GM12872 (cell line): ENCODE results near the gene HEG1.

ENCODE experiments used
- TF ChIP-seq, protein P1 (sequence below): IDR thresholded peaks from 3 replicates; pipeline ENCODE4 v1.5.1; 2011; ENCODE audit warnings: low read depth, mild to moderate bottlenecking, low read length, moderate library complexity; ENCODE audit not compliant: insufficient read depth

HEG1 gene

GRCh38 chr3:125032100-125032643, 23.6 kb downstream of the HEG1 start:
- TF ChIP-seq, protein P1, sequence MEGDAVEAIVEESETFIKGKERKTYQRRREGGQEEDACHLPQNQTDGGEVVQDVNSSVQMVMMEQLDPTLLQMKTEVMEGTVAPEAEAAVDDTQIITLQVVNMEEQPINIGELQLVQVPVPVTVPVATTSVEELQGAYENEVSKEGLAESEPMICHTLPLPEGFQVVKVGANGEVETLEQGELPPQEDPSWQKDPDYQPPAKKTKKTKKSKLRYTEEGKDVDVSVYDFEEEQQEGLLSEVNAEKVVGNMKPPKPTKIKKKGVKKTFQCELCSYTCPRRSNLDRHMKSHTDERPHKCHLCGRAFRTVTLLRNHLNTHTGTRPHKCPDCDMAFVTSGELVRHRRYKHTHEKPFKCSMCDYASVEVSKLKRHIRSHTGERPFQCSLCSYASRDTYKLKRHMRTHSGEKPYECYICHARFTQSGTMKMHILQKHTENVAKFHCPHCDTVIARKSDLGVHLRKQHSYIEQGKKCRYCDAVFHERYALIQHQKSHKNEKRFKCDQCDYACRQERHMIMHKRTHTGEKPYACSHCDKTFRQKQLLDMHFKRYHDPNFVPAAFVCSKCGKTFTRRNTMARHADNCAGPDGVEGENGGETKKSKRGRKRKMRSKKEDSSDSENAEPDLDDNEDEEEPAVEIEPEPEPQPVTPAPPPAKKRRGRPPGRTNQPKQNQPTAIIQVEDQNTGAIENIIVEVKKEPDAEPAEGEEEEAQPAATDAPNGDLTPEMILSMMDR: 0 out of 3 replicates have a peak, but pooled peaks have one; percentile 21

GRCh38 chr3:125031544-125031943, 24.3 kb downstream of the HEG1 start:
- TF ChIP-seq, protein P1: no peak

DNA sequence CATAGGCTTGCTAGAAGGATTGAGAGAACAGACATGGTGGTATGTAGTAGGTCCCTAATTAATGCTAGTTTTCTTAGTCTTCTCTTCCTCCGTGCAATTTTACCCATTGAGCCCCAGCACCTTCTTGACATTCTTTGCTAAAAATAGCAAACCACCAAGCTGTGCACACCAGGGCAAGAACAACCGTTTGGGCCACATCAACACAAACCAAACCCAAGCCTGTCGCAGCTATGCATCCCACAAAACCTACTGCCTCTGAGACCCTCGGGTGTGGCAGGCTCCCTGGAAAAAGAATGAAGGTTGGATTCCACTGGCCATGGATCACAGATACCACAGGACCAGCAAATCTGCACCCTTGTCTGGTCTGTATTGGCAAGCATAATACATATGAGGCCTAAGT, 27.1 kb downstream of the HEG1 start:
- TF ChIP-seq, protein P1: no peak

- TF ChIP-seq, protein P1: no peak
Measured at GRCh38 chr3:125025642-125026041, 30.2 kb downstream of the HEG1 start.

DNA sequence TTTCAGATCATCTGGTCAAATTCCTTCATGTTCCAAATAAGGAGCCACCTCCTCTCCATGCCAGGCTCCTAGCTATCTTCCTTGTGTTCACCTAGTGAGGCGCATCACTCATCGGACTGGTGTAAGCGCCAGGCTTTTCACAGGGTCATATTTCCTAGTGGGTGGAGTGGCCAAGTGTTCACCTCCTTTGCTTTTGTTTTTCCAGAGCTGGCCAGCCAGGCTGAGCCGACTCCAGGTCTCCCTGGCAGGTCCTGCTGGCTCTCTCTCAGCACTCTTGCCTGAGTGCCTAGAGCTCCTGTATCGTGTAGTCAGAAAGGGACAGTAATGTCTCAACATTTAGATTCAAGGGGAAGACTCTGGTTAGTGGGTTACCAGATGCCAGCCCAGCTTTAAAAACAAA, 31.0 kb downstream of the HEG1 start:
- TF ChIP-seq, protein P1: no peak

GRCh38 chr3:125023833-125024555, 31.8 kb downstream of the HEG1 start:
- TF ChIP-seq, protein P1: no peak

GRCh38 chr3:125022206-125022605, 33.6 kb downstream of the HEG1 start:
- TF ChIP-seq, protein P1: no peak
